Subcutaneous abdominal adipose tissue (tissue), 5 donors: ENCODE data around the gene NKX6-2.

Experiments
- H3K27ac ChIP-seq: one replicate; pipeline ENCODE4 v1.7.0; 2013; ENCODE audit warnings: low read depth, mild to moderate bottlenecking, inconsistent platforms, low read length, moderate library complexity
- H3K27me3 ChIP-seq, 5 donors: one replicate each; pipeline ENCODE4 v1.7.0; 2013; ENCODE audit warnings: low read length in 5 of 5, inconsistent platforms in 1 of 5; ENCODE audit not compliant: control insufficient read depth in 5 of 5, insufficient read depth in 4 of 5
- H3K36me3 ChIP-seq, 5 donors: one replicate each; pipeline ENCODE4 v1.7.0; 2013; ENCODE audit warnings: low read length in 5 of 5; ENCODE audit not compliant: control insufficient read depth in 5 of 5, insufficient read depth in 5 of 5
- H3K4me1 ChIP-seq, 5 donors: one replicate each; pipeline ENCODE4 v1.7.0; 2013; ENCODE audit warnings: low read length in 5 of 5, mild to moderate bottlenecking in 3 of 5, moderate library complexity in 1 of 5; ENCODE audit not compliant: control insufficient read depth in 5 of 5, insufficient read depth in 5 of 5
- H3K4me3 ChIP-seq, 5 donors: one replicate each; pipeline ENCODE4 v1.7.0; 2013; ENCODE audit warnings: low read length in 5 of 5, low read depth in 1 of 5
- H3K9ac ChIP-seq, 5 donors: one replicate each; pipeline ENCODE4 v1.7.0; 2013; ENCODE audit warnings: low read length in 5 of 5, mild to moderate bottlenecking in 4 of 5, moderate library complexity in 3 of 5
- H3K9me3 ChIP-seq, 5 donors: one replicate each; pipeline ENCODE4 v1.7.0; 2013; ENCODE audit warnings: low read length in 5 of 5; ENCODE audit not compliant: control insufficient read depth in 5 of 5
- donor health status: healthy.
- donor health status: healthy.
- donor health status: healthy.
- donor health status: healthy.
- donor health status: healthy.

The NKX6-2 gene

DNA sequence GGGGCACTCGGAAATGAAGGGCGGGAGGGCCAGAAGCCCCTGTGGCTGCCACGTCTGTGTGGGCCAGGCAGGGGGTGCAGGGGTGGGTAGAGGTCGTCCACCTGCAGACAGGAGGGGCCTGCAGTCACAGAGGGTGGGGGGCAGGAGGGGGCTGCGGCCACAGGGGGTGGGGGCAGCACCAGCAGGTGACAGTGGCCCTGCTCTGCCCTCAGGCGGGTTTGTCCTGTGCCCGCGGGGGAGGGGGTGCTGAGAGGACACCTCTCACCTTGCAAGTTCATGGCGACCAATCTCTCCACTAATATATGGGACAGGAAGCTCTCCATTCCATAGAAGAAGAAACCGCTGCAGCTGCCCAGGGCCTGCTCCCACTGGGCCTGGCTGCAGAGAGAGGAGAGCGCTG is 26.6 kb upstream of the NKX6-2 start:
- H3K36me3 ChIP-seq, result no peaks in the 10 kb centered on the region
- peaks cover 0 to 55% (median 39%) of the 10 kb centered on the region in 5 donors for H3K27me3 ChIP-seq
- H3K27ac ChIP-seq, result no peak overlapping the region
- H3K4me3 ChIP-seq, result no peak overlapping the region
- H3K4me1 ChIP-seq, result no peaks in the 10 kb centered on the region
- H3K9me3 ChIP-seq, result no peaks in the 10 kb centered on the region
- no peak overlapping the region for H3K9ac ChIP-seq

GRCh38 chr10:132811891-132812481 is 26.0 kb upstream of the NKX6-2 start:
- H3K27me3 ChIP-seq, result peaks cover 0 to 56% (median 40%) of the 10 kb centered on the region in 5 donors
- H3K9me3 ChIP-seq, result no peaks in the 10 kb centered on the region
- H3K27ac ChIP-seq, result no peak overlapping the region
- H3K4me3 ChIP-seq, result no peak overlapping the region
- no peaks in the 10 kb centered on the region for H3K36me3 ChIP-seq
- H3K9ac ChIP-seq, result no peak overlapping the region
- no peaks in the 10 kb centered on the region for H3K4me1 ChIP-seq

DNA sequence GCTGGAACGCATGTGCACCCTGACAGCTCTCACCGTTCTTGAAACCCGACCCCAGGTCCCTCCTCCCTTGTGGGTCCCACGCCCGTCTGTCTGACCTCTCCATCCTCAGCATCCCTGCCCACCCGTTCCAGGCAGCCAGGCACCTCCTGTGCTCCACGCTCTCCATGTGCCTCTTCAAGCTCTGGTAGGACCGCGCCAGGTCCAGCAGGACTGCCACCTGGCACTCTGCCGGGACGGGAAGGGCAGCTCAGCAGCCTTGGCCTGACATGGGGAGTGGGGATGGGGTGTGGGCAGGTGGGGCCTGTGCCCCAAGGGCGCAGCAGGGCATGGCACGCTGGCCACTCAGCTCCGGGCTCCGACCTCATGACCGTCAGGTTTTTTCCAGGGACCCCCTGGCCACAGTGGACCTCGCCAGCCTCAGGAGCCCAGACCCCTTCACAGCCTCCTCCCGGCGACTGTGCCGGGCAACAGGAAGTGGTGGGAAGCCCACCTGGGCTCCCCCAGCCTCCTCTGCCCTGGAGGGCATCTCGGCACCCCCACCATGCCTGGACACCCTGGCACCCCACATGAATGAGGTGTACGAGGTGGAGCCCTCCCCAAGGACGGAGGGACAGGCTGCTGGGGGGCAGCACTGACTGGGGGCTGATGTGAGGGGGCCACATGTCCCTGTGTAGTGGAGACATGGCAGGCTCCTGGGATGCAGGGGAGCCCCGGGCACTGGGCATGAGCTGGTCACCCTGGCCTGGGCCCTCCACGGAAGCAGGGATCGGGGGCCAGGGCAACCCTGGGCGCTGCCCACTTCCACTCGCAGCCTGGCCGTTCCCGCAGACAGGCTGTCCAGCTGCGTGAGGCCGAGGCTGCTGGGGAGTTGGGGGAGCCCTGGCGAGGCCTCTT is 25.1 kb upstream of the NKX6-2 start:
- Histone ChIP-seq H3K9me3 (no peaks in the 10 kb centered on the region), H3K27ac (no peak overlapping the region), H3K4me3 (no peak overlapping the region), H3K27me3 (peaks cover 0 to 53% (median 40%) of the 10 kb centered on the region in 5 donors), H3K9ac (no peak overlapping the region), H3K4me1 (no peaks in the 10 kb centered on the region), H3K36me3 (no peaks in the 10 kb centered on the region)

DNA sequence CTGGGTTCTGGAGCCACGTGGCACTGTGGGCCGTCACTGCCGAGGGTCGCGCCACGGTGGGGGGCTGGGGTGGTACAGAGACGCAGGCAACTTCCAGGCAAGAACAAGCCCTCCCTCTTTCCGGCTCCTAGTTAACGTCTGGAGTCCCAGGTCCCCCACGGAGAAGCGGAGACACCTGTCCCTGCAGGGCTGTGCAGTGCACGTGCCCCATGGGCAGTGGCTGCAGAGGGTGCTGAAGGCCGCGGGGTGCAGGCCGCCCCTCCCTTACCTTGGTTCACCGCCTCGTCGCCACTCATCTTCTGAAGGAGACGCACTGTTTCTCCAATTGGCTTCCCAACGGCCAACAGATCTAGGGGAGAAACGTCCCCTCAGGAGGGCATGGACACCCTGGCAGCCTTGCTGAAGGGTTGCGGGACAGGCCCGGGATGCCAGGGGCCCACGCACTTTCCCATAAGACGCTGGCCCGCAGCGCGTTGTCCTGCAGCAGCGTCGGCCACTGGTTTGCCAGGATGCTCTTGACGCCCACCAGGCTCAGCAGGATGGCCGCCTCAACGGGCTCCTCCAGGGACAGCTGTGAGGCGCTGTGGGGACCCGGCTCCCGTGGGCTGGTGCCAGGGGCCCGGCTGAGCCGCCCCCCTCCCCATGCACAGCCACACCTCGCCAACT is 24.3 kb upstream of the NKX6-2 start:
- H3K9me3 ChIP-seq, result no peaks in the 10 kb centered on the region
- no peaks in the 10 kb centered on the region for H3K36me3 ChIP-seq
- no peak overlapping the region for H3K27ac ChIP-seq
- peaks cover 0 to 59% (median 45%) of the 10 kb centered on the region in 5 donors for H3K27me3 ChIP-seq
- no peak overlapping the region for H3K4me3 ChIP-seq
- no peaks in the 10 kb centered on the region for H3K4me1 ChIP-seq
- no peak overlapping the region for H3K9ac ChIP-seq

DNA sequence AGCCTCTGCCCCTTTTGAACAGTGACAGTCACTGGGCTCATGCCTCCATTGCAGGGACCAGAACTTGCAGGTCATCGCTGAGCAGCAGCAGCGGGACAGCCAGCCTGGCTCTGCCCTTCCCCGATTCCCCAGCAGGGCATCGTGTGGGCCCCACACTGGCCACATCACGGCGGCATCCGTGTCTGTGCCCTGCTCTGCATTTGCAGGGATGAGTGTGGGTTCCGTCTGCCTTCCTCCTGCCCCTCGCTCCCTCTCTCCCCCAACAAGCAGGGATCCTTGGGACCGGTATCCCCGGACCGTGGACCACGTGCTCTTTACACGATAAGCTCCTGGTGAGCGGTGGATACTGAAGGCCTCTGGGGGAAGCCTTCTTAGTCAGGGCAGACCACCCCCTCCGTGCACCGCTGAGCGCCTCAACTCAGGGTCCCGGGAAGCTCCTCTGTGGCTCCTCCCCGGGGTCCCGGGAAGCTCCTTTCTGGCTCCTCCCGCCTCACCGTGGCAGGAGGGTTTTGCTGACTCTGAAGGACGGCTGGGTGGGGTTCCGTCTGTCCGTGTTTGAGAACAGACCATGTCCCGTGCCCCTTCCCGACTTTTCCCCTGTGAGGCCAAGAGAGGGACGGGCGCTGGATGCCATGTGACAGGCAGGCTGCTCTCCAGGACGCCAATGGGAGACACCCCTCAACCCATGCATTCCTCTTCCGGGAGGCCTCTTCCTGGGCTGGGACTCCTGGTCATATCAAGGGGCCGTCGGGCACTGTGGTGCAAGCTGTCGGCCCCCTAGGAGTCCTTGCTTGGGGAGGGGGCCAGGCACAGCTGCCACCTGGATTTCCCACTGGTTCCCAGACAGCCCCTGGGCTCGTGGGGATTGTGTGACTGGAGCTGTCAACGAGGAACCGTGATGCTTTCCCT is 23.5 kb upstream of the NKX6-2 start:
- Histone ChIP-seq H3K9me3 (no peaks in the 10 kb centered on the region), H3K9ac (no peak overlapping the region), H3K27ac (no peak overlapping the region), H3K36me3 (no peaks in the 10 kb centered on the region), H3K4me1 (no peaks in the 10 kb centered on the region), H3K4me3 (no peak overlapping the region), H3K27me3 (peaks cover 0 to 61% (median 46%) of the 10 kb centered on the region in 5 donors)

DNA sequence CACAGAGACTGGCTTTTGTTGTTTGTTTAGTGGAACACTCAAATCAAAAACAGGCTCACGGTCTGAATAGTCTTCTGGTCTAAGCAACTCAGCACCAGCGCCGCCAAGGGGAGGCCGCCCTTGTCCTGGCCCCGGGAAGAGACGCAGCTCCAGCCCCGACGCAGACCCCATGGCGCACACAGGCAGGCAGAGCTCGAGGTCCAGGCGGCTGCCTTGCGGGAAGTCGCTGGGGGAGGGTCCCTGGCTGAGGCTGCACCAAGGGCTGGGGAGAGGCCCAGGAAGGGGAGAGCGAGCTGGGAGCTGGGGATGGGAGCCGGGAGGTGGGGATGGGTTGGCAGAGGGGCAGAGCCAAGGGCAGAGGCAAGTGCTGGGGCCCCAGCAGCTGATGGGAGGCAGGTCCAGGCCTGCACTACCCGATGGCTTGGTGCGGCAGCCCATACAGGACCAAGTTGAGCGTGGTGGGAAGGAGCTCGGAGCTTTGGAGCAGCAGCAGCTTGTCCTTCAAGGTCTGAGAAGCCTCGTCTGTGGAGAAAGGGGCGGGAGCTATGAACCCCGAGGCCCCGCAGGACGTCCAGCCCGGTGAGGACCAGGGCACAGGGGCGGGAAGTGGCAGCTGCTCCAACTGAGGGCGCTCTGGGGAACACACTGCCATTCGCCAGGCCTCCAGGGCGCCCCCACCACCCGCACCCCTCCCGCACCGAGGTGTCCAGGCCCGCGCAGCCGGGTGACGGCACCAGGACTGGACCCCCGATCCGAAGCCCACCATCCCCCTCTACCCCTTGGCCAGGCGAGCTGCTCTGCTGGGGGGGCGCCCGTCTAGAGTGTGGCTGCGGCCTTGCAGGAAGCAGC is 22.7 kb upstream of the NKX6-2 start:
- Histone ChIP-seq H3K9ac (no peak overlapping the region), H3K36me3 (no peaks in the 10 kb centered on the region), H3K4me3 (no peak overlapping the region), H3K27ac (no peak overlapping the region), H3K27me3 (peaks cover 0 to 54% (median 44%) of the 10 kb centered on the region in 5 donors), H3K9me3 (no peaks in the 10 kb centered on the region), H3K4me1 (no peaks in the 10 kb centered on the region)

- Histone ChIP-seq H3K9me3 (no peaks in the 10 kb centered on the region), H3K9ac (no peak overlapping the region), H3K36me3 (no peaks in the 10 kb centered on the region), H3K27ac (no peak overlapping the region), H3K27me3 (peaks cover 0 to 55% (median 44%) of the 10 kb centered on the region in 5 donors), H3K4me3 (no peak overlapping the region), H3K4me1 (no peaks in the 10 kb centered on the region)
These were observed 21.7 kb upstream of the NKX6-2 start for GRCh38 chr10:132807621-132808049.

GRCh38 chr10:132806561-132807003 is 20.6 kb upstream of the NKX6-2 start:
- no peak overlapping the region for H3K9ac ChIP-seq
- peaks cover 0 to 57% (median 38%) of the 10 kb centered on the region in 5 donors for H3K27me3 ChIP-seq
- no peaks in the 10 kb centered on the region for H3K4me1 ChIP-seq
- H3K4me3 ChIP-seq, result no peak overlapping the region
- H3K9me3 ChIP-seq, result peaks cover 0 to 10% (median 6%) of the 10 kb centered on the region in 5 donors
- no peaks in the 10 kb centered on the region for H3K36me3 ChIP-seq
- H3K27ac ChIP-seq, result no peak overlapping the region

DNA sequence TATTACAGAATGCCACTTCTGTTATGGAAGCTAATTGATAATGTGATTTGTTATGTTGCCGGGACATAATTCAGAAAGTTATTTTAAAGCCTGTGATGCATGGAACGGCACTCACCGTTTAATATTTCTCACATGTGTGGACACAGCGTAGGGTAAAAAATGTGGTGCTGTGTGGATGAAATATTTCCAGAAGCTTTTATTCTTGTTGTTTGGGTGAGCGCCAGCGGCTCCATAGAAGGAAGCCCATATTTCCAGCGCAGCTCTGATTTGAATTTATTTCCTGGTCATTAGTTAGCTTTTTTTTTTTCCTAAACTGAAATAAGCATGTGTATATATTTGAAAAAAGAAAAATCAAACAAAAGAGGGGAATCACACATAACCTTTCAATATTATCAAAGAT is 20.2 kb upstream of the NKX6-2 start:
- no peak overlapping the region for H3K4me3 ChIP-seq
- H3K27me3 ChIP-seq, result peaks cover 0 to 54% (median 33%) of the 10 kb centered on the region in 5 donors
- no peak overlapping the region for H3K27ac ChIP-seq
- H3K4me1 ChIP-seq, result no peaks in the 10 kb centered on the region
- H3K9ac ChIP-seq, result no peak overlapping the region
- peaks cover 0 to 10% (median 8%) of the 10 kb centered on the region in 5 donors for H3K9me3 ChIP-seq
- H3K36me3 ChIP-seq, result no peaks in the 10 kb centered on the region
